Stimulated activated CD4-positive, alpha-beta T cell treated with anti-CD3 and anti-CD28 coated beads, Interleukin-12 subunit alpha, Interleukin-12 subunit beta, amount 100 ng/mL, for 24 hours (primary cell): ENCODE measurements around the gene DPH7.
"Not testable (repeated sequence)": the region's sequence is repeated elsewhere in the genome, so short reads cannot be mapped to it uniquely, and the experiment has no call there.

ENCODE experiments used
- DNase-seq, 2 experiments: peaks; one replicate each; pipeline ENCODE4 v3.0.0-alpha.2; 2020; ENCODE audit warnings: low read depth in 2 of 2

Gene DPH7

DNA sequence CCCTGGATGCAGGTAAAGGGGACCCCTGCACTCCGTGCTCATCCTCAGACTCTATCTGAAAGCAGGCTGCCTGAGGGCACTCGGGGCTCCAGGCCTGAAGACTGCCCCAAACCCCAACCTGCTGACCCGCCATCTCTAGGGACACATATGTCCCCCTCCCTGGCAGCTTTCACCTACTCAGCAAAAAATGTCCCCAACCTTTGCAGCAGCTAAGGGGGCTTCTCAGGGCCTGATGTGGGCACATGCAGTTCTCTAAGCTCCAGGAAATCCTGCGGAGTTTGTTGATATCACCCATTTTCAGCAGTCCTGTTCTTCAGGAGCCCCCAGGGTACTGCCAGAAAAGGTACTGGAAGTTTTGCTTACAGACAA lies 2.2 kb upstream of the DPH7 start:
- no peak for DNase-seq

DNA sequence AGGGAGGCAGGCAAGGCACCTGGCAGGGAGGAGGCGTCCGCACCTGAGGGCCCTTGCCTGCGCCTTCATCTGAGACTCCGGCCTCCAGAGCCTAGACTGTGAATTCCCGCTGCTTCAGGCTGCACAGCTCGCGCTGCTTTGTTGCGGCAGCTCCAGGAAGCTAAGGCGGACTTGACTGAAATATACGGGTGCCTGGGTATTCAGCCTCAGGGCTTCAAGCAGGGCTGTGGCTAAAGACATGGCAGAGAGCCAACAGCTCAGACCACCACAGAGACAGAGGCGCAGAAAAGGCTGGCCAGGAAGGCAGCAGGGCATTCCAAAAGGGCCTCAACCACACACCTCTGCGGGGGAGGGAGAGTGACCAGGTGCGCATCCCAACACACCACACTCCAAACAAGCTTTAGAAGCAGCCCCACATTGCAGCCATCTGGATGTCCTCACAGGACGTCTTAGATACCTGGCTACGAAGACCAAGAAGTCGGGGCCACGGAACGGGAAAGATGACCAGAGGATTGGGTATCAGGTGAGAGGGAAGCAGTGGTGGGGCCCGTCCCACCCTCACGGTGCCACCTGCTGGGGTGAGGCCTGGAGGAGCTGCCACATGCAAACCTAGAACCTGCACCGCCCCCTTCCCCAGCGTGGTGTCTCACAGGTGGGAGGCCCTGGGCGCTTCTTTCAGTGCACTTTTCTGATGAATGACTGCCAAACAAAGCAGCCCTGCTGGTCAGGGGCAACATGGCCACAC lies 1.7 kb upstream of the DPH7 start:
- no peak for DNase-seq

DNA sequence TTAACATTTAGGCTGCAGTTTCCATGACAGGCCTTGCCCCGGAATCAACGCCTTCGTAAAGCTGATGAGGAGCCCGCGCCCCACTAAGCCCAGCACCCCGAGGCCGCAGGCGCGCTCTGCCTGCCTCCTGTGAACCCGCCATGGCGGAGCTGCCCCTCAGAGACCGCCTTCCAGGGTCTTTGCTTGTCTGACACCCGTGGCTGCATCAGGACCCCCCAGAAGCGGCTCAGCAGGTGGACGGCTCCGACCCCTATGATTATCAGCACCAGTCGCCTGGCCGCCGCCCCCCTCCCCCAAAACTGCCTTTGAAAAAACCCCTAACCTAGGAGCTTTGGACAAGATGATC lies 507 bp upstream of the DPH7 start:
- DNase-seq, result no peak

DNA sequence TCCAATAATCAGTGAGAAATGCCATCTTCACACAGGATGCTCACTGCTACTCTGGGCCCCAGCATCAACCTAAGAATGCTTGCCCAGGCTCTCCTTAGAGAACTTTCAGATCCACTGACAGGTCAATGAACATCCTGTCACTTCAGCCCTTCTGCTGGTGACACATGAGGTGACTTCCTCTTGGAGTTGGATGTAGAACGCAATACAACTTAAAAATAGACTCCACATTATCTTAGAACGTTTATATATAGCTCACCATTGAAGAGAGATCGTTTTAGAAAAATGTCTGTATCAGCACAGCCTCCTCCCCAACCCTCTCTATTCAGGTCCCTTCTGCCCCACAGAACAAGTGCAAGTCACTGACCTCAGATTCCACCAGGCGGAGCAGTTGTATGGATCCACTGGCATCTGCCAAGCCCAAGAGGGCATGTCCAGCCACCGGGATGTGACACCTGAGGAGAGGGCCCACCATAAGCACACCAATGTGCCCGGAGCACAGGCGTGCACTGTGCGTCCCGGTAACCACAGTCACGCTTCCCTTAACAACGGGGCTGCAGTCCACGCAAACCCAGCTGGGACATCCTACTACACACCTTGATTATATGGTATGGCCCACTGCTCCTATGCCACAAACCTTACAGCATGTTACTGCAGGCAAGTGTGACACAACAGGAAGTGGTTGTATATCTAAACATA lies 2.9 kb downstream of the DPH7 start:
- no peak for DNase-seq

DNA sequence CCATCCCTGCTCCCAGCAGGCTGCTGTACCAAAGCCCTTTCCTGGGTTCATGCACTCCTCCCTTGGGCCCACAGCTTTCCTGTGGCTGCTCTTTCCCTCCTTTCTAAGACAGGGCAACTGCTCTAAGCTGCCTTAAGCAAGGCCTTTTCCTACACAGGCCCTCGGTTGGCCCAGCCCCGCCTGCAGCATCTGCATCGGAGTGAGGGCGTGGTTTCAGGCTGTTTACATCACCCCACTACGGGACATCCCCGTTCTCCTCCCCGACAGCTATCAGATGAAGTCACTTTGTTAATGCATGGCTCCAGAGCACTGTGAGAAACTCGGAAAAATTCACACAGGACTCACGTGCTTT lies 3.4 kb downstream of the DPH7 start:
- no peak for DNase-seq

DNA sequence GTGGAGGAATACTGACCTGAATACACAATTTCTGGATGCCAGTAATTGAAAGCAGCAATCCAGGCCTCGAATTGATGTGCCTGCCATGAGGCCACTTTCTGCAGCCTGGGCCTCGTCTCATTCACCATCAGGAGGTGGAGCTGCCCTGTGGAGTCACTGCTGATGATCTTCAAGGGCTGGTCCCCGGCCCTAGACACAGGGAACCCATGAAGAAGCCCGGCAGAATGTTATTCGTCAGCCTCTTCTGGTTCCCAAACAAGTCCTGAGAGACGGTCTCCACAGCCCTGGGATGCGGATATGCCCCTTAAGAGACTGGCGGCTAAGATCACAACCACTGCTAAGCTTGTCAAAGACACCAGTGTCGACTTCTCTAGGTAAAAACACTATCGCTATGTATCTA lies 4.5 kb downstream of the DPH7 start:
- DNase-seq, result no peak

DNA sequence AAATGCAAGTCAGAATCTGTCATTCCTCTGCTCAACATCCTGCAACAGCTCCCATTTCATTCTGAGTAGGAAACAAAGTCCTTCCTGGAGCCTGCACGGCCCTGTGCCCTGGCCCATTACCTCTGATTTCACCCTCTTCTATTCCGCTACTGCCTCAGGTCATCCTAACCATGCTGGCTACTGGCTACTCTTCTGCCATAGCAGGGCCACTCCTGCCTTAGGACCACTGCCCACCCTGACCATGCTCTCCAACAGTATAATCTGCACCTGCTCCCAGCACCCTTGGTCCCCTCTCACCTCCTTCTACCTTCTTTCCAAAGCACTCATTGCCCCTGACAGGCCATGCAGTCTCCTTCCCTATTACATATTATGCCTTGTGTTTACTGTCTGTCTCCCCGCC lies 8.2 kb downstream of the DPH7 start:
- DNase-seq, result no peak

DNA sequence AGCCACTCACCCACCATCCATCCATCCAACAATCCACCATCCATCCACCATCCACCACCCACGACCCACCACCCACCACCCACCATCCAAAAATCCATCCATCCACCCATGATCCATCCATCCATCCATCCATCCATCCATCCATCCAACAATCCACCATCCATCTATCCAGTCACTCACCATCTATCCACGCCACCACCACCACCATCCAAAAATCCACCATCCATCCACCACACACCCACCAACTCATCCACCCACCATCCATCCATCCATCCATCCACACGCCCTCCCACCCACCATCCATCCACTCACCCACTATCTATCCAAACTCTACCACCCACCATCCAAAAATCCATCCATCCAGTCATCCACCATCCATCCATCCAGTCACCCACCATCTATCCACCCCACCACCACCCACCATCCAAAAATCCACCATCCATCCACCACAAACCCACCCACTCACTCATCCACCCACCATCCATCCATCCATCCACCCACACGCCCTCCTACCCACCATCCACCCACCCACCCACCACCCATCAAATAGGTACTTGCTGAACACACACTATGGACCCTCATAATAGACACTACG lies 9.0 kb downstream of the DPH7 start:
- no peak for DNase-seq

DNA sequence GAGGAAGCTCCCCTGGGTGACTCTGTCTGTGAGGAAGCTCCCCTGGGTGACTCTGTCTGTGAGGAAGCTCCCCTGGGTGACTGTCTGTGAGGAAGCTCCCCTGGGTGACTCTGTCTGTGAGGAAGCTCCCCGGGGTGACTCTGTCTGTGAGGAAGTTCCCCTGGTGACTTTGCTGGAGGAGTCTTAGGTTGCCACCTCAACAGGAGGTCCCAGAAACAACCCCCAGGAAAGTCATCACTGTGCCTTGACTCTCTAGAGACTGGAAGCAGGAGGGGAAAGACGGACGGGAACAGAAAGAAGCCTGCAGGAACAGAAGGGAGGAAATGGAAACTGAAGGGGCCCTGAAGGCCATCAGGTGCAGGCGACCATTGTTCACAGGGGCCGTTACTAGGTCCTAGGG lies 10.3 kb downstream of the DPH7 start:
- not testable (repeated sequence) for DNase-seq

DNA sequence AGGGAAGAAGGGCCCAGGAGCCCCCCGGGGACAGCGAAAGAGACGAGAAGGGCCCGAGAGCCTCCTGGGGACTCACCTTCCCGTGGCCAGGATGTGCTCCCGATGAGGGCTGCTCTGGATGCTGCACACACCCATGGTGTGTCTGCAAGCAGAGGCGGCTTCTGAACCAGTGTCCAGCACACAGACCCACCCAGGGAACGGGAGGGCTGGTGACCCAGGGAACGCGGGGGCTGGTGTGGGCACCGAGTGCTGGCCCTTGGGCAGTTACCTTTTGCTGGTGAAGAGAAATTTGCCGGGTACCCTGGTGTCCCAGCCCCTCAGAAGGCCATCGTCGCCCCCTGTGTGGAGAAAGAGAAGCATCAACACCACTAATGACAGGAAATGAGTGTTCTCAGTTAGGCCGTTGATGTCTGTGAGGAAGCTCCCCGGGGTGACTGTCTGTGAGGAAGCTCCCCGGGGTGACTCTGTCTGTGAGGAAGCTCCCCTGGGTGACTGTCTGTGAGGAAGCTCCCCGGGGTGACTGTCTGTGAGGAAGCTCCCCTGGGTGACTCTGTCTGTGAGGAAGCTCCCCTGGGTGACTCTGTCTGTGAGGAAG lies 13.8 kb downstream of the DPH7 start:
- DNase-seq, result no peak

DNA sequence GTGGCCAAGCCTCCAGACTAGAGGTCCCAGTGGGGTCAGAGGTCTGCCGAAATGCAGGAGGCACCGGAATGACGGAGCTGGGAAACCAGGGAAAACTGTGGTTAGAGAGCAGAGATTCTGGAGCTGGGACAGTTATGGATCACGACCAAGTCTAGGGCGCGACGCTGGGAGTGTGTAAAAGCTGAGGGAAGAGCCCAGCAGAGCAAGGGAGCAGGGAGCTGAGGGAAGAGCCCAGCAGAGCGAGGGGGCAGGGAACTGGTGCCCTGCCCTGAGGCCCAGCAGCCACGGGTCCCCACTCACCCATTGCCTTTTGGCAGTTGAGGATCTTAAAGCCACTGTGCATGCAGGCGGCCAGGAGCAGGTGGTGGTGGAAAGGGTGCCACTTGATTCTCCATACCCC lies 14.6 kb downstream of the DPH7 start:
- DNase-seq, result no peak

DNA sequence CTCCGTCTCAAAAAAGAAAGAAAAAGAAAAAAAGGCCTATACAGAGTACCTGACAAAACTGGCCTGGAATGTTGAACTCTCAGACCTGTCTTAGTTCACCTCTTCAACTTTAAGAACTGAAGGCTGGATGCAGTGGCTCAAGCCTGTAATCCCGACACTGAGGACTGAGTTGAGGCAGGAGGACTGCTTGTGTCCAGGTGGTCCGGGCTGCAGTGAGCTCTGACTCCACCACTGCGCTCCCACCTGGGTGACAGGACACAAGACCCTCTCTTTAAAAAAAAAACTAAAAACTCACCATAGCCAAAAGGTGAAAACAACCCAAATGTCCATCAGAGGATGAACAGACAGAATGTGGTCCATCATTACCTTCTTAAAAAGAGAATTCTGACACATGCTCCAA lies 20.6 kb downstream of the DPH7 start:
- no peak for DNase-seq

DNA sequence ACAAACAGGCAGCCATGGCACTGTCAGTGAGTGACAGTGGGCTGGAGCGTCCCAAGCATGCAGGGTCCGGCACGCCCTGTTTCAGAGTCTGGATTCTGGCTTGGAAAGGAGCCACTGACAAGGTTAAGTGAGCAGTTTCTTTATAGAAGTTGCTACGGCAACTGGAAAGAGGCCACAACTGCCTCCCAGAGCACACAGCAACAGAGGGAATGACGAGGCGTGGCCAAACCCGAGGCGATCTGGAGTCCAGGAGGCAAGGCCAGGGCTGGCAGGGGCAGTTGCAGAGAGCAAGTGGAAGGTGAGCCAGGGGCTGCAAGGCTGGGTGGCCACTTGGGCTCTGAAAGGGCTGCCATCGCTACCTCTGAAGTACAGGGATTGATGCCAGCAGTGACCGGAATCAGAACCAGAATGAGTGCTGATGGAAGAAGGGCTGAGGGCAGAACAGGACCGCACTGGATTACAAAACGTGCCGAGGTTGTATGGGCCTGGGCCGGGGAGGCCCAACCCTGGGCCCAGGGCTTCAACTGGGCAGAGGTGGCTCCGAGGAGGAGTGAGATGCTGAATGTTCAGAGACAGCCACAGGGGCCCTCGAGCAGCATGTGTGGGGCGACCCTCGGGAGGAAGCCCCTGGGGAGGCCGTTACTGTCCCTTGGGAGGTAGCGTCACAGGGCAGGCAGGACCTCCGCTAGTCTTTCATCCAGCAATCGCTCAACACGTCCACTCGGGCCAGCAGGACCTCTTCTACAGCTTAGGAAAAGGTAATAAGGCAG lies 22.5 kb downstream of the DPH7 start:
- no peak for DNase-seq

DNA sequence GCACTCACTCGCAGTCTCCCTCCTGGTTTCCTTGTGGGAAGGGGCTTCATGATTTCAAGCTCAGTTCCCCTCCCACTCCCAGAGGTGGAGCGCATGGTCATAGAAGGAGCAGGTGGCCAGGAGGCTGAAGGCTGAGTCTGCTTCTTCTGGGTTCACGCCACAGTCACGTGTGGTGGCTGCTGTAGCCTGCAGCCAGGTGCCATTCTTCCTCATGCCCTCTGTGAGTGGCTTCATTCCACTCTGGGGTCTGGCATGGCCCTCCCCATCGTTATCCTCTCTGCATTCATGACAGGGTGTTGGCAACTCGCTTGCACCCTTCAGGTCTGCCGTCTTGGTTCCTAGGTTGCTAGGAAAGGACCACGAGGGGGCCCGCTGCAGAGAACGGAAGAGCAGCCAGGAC lies 23.5 kb downstream of the DPH7 start:
- DNase-seq, result no peak

DNA sequence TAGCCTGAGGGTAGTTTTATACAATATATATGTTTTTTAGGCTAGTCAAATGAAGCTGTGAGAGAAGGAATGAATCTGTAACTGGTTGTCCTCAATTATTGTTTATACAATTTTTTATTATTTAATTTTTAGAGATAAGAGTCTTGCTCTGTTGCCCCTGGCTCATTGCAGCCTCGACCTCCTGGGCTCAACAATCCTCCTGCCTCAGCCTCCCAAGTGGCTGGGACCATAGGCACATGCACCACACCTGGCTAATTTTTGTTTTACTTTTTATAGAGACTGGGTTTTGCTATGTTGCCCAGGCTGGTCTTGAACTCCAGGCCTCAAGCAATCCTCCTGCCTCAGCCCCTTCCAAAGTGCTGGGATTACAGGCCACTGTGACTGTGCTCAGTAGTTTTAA lies 24.4 kb downstream of the DPH7 start:
- no peak for DNase-seq

DNA sequence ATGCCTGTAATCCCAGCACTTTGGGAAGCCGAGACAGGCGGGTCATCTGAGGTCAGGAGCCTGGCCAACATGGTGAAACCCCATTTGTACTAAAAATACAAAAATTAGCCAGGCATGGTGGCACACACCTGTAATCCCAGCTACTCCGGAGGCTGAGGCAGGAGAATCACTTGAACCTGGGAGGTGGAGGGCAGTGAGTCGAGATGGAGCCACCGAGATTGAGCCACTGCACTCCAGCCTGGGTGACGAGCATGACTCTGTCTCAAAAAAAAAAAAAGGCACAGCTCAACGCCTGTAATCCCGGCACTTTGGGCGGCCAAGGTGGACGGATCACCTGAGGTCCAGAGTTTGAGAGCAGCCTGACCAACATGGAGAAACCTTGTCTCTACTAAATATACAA lies 25.1 kb downstream of the DPH7 start:
- DNase-seq, result not testable (repeated sequence)

DNA sequence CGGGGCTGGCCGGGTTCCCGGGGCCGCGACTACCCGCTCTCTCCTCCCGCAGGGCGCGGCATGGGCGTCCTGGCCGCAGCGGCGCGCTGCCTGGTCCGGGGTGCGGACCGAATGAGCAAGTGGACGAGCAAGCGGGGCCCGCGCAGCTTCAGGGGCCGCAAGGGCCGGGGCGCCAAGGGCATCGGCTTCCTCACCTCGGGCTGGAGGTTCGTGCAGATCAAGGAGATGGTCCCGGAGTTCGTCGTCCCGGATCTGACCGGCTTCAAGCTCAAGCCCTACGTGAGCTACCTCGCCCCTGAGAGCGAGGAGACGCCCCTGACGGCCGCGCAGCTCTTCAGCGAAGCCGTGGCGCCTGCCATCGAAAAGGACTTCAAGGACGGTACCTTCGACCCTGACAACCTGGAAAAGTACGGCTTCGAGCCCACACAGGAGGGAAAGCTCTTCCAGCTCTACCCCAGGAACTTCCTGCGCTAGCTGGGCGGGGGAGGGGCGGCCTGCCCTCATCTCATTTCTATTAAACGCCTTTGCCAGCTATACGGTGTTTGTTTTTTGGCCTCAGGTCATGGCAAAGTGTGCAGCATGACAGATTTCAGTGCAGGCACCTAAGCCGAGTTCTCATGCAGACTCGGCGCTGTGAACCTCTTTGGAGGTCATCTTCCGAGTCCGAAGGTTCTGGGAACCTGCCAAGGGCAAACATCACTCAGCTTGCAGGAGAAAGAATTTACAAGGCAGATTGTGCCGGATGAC lies 26.5 kb downstream of the DPH7 start:
- DNase-seq, result peak in 1 of 2 experiments; percentile 20

DNA sequence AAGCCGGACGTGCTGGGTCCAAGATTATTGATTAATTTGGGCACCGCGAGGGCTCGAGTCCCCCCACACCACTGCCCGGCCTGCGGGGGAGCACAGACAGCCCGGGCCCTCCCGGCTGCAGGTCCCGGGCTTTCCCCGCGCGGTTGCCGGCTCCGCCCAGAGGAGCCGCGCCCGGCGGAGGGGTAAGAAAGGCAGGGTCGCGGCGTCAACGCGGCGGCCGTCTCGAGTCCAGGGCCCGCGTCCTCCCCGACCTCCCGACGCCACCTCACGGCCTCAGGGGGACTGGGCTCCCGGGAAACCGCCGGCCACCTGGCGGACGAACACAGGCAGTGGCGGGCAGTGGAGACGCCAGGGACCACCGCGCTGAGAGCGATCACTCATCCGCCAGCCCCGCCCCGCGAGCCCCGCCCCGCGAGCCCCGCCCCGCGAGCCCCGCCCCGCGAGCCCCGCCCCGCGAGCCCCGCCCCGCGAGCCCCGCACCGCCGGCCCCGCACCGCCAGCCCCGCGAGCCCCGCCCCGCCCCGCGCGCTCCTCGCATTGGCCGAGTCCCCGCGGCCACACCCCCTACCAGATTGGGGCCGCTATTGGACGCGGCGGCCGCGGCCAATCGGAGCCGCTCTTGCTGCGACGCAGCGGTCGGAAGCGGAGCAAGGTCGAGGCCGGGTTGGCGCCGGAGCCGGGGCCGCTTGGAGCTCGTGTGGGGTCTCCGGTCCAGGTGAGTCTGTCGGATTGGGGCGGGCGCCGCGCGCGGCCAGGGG lies 27.3 kb downstream of the DPH7 start, which contains the start of gene MRPL41:
Gene MRPL41 (plus strand): TSS at position 616 of the 758 bp plus-strand sequence. CDS start 203 bp downstream, outside the sequence.
- DNase-seq, result peak; percentile 72 to 86

DNA sequence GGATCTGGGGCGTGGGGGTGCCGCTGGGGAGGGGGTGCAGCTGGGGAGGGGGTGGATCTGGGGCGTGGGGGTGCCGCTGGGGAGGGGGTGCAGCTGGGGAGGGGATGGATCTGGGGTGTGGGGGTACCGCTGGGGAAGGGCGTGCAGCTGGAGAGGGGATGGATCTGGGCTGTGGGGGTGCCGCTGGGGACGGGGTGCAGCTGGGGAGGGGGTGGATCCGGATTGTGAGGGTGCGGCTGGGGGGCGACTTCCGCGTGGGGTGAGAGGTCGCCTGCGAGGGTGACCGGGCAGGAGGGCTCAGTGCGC lies 27.8 kb downstream of the DPH7 start:
- DNase-seq, result not testable (repeated sequence)

DNA sequence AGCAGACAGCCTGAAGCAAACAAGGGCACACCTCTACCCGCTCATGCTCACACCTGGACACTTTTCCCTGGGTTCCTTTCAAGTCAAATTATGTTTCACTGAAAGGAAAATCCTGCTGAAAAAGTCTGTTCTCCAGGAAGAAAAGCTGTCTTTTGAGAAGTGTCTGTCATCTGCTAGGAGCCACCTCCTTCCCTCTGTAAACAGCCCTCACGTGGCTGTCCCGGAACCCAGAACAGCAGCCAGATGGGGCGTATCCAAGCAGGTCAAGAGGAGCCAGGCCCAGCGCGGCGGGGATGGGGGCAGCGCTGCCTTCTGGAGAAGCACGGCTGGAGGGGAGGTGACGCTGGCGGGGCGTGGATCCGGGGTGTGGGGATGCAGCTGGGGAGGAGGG lies 28.5 kb downstream of the DPH7 start, which contains the start of gene PNPLA7:
Gene PNPLA7 (minus strand): TSS at position 172 of the 391 bp plus-strand sequence. CDS start 205 bp downstream, outside the sequence.
- DNase-seq, result peak; percentile 16 to 37
